ENCODE data around the gene SWSAP1. TPM values are rescaled to one million over a fixed set of nuclear protein-coding genes. Genes with fewer than 3 reads are reported as not detected.
"Not testable (repeated sequence)": the region's sequence is repeated elsewhere in the genome, so short reads cannot be mapped to it uniquely, and the experiment has no call there.

Gene SWSAP1
- total and polyA plus RNA-seq, 12 donors = 2.1 to 8.4 (median 4.4) TPM

GRCh38 chr19:11377756-11378155, 3.3 kb downstream of the SWSAP1 start:
- Histone ChIP-seq H3K4me1 (replicated peaks in 1 of 2) (peaks cover 46 to 68% of the 10 kb centered on the region in 2 donors), H3K36me3 (replicated peaks in 1 of 2) (no peaks in the 10 kb centered on the region), H3K27ac (peak overlapping the region in 4 of 5 donors; percentile 28 to 97 (median 85)), H3K4me3 (no peak overlapping the region), H3K9me3 (replicated peaks in 1 of 3) (no peaks in the 10 kb centered on the region), H3K27me3 (no peaks in the 10 kb centered on the region)
- DNase-seq = no peak
- TF ChIP-seq CTCF (IDR thresholded peaks at IDR 0.05) = no peak
- no peak for TF ChIP-seq POLR2A (IDR thresholded peaks at IDR 0.05)
- WGBS, 4 donors = 77 to 88% (median 85%) methylated on average over 3 of the region's 3 CpGs
- intact Hi-C loops (cut with DNase I) = no loop called here

GRCh38 chr19:11378319-11379189, 4.1 kb downstream of the SWSAP1 start:
- intact Hi-C loops (cut with DNase I) = no loop called here
- no peak overlapping the region for H3K4me3 ChIP-seq
- H3K27ac ChIP-seq = peak overlapping the region in 4 of 5 donors; percentile 28 to 97 (median 85)
- TF ChIP-seq POLR2A (IDR thresholded peaks at IDR 0.05) (peak in 1 of 2 donors; percentile 54), CTCF (IDR thresholded peaks at IDR 0.05) (peak; percentile 25 to 62 (median 52))
- H3K4me1 ChIP-seq (replicated peaks in 1 of 2) = peaks cover 49 to 76% of the 10 kb centered on the region in 2 donors
- 20 to 35% (median 28%) methylated on average over 1 to 8 of the region's 8 CpGs for WGBS, 4 donors
- H3K36me3 ChIP-seq (replicated peaks in 1 of 2) = no peaks in the 10 kb centered on the region
- peak in 6 of 7 donors; percentile 62 to 84 (median 67) for DNase-seq
- no peaks in the 10 kb centered on the region for H3K9me3 ChIP-seq (replicated peaks in 1 of 3)
- no peaks in the 10 kb centered on the region for H3K27me3 ChIP-seq

GRCh38 chr19:11379269-11379845, 4.9 kb downstream of the SWSAP1 start:
- DNase-seq; H3K4me3 ChIP-seq; H3K9me3 ChIP-seq (replicated peaks in 1 of 3); intact Hi-C loops (cut with DNase I); H3K27me3 ChIP-seq; H3K36me3 ChIP-seq (replicated peaks in 1 of 2): not testable (repeated sequence)
- WGBS, 4 donors = 88 to 91% (median 89%) methylated on average over 13 to 14 of the region's 14 CpGs
- Histone ChIP-seq H3K4me1 (replicated peaks in 1 of 2) (peaks cover 44 to 73% of the 10 kb centered on the region in 2 donors), H3K27ac (peak overlapping the region in 3 of 5 donors; percentile 88 to 97 (median 96))
- TF ChIP-seq POLR2A (IDR thresholded peaks at IDR 0.05) = peak in 1 of 2 donors; percentile 5

GRCh38 chr19:11379857-11380350, 5.4 kb downstream of the SWSAP1 start:
- TF ChIP-seq POLR2A (IDR thresholded peaks at IDR 0.05) (no peak), CTCF (IDR thresholded peaks at IDR 0.05) (no peak)
- 88 to 92% (median 90%) methylated on average over 7 of the region's 7 CpGs for WGBS, 4 donors
- Histone ChIP-seq H3K4me1 (replicated peaks in 1 of 2) (peaks cover 44 to 73% of the 10 kb centered on the region in 2 donors), H3K4me3 (peak overlapping the region in 1 of 4 donors; percentile 68), H3K27ac (peak overlapping the region in 4 of 5 donors; percentile 88 to 97 (median 92)), H3K36me3 (replicated peaks in 1 of 2) (no peaks in the 10 kb centered on the region), H3K27me3 (no peaks in the 10 kb centered on the region), H3K9me3 (replicated peaks in 1 of 3) (no peaks in the 10 kb centered on the region)
- intact Hi-C loops (cut with DNase I) = loop anchor here (5.0 kb wide), 3 partner anchors 52 to 102 kb away; partner anchors contain the start of gene ELAVL3 (in 1 of the 2)
- DNase-seq = peak in 1 of 7 donors; percentile 56
